Measurements from ENCODE around the gene OR2L13. TPM values are rescaled to one million over a fixed set of nuclear protein-coding genes. Genes with fewer than 3 reads are reported as not detected.

The OR2L13 gene
- total and polyA plus RNA-seq, 12 donors = not detected

GRCh38 chr1:248127653-248128052 lies 32.7 kb downstream of the OR2L13 start:
- Histone ChIP-seq H3K36me3 (no peaks in the 10 kb centered on the region), H3K27ac (no peak overlapping the region), H3K4me1 (no peaks in the 10 kb centered on the region), H3K4me3 (no peak overlapping the region), H3K9me3 (peaks cover 0 to 57% (median 0%) of the 10 kb centered on the region in 11 donors), H3K27me3 (no peaks in the 10 kb centered on the region)
- DNase-seq (no peak), ATAC-seq (no peak)
- no peak for TF ChIP-seq CTCF (IDR thresholded peaks at IDR 0.05)
- 79% methylated on average over 5 of the region's 5 CpGs for WGBS, 2 donors
- intact Hi-C loops (cut with DNase I) = no loop called here

GRCh38 chr1:248136811-248137210 lies 41.8 kb downstream of the OR2L13 start:
- TF ChIP-seq CTCF (IDR thresholded peaks at IDR 0.05) = no peak
- 59 to 69% methylated on average over 21 of the region's 21 CpGs for WGBS, 2 donors
- Histone ChIP-seq H3K36me3 (no peaks in the 10 kb centered on the region), H3K27ac (no peak overlapping the region), H3K9me3 (peaks cover 0 to 30% (median 0%) of the 10 kb centered on the region in 11 donors), H3K27me3 (no peaks in the 10 kb centered on the region), H3K4me3 (no peak overlapping the region), H3K4me1 (no peaks in the 10 kb centered on the region)
- intact Hi-C loops (cut with DNase I) = no loop called here
- ATAC-seq = no peak
- no peak for DNase-seq

GRCh38 chr1:248140846-248141245 lies 45.9 kb downstream of the OR2L13 start:
- intact Hi-C loops (cut with DNase I) = no loop called here
- DNase-seq = no peak
- H3K4me3 ChIP-seq = no peak overlapping the region
- TF ChIP-seq CTCF (IDR thresholded peaks at IDR 0.05) = no peak
- ATAC-seq = no peak
- H3K9me3 ChIP-seq = peaks cover 0 to under 1% (median 0%) of the 10 kb centered on the region in 11 donors
- H3K4me1 ChIP-seq = no peaks in the 10 kb centered on the region
- no peaks in the 10 kb centered on the region for H3K36me3 ChIP-seq
- H3K27me3 ChIP-seq = no peaks in the 10 kb centered on the region
- 69 to 70% methylated on average over 1 of the region's 1 CpG for WGBS, 2 donors
- H3K27ac ChIP-seq = no peak overlapping the region

GRCh38 chr1:248143311-248143710 lies 48.3 kb downstream of the OR2L13 start:
- ATAC-seq = no peak
- 21 to 39% methylated on average over 1 of the region's 1 CpG for whole genome bisulfite sequencing, 2 donors
- H3K9me3 ChIP-seq = peaks cover 0 to 20% (median 7%) of the 10 kb centered on the region in 11 donors

More at GRCh38 chr1:248143311-248143710, 48.3 kb downstream of the OR2L13 start:
- Histone ChIP-seq H3K4me1 (no peaks in the 10 kb centered on the region), H3K27me3 (no peaks in the 10 kb centered on the region), H3K36me3 (no peaks in the 10 kb centered on the region), H3K27ac (no peak overlapping the region), H3K4me3 (no peak overlapping the region)
- intact Hi-C loops (cut with DNase I) = no loop called here
- no peak for DNase-seq
- TF ChIP-seq CTCF (IDR thresholded peaks at IDR 0.05) = no peak

Measured in heart right ventricle (tissue), 16 donors.